Pulmonary artery endothelial cell (primary cell): ENCODE data around the gene B3GALT4. TPM values are rescaled to one million over a fixed set of nuclear protein-coding genes. Genes with fewer than 3 reads are reported as not detected.
"Not testable (repeated sequence)": the region's sequence is repeated elsewhere in the genome, so short reads cannot be mapped to it uniquely, and the experiment has no call there.

Experiments
- DNase-seq: peaks from one replicate; pipeline ENCODE4 v3.0.0-alpha.2; 2011; ENCODE audit warnings: low read depth, low spot score
- total RNA-seq: library from RNA; depleted of rRNA; stranded (reverse); fragments of >200 nt; gene quantifications from 2 replicates; pipeline ENCODE4 v1.2.3, GENCODE V29; 2014

The B3GALT4 gene
- total RNA-seq, result 2.8 and 4.7 TPM in 2 replicates

GRCh38 chr6:33276864-33277662, at the start of gene B3GALT4:
Gene B3GALT4 (plus strand): TSS chr6:33277123. CDS start chr6:33277420, 297 bp downstream.
- DNase-seq, result no peak

DNA sequence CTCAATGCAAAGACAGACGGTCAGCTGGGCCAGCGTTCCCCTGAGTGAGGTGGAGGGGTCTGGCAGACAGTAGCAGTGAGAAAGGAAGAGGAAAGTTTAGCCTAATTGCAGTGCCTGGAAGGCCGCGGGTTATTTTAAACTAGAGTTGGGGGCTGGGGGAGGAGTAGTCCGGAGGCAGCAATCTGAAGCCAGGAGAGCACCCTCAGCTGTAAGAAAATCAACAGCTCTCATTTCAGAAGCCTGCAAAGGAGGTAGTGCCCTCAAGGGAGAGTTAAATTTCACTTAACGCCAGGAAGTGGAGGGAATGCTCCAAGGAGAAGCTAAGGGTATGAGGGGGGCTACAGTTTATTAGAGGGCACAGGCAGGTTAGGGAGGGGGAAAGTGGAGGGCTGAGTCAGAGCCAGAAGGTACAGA, 41.7 kb upstream of the B3GALT4 start:
- no peak for DNase-seq

- DNase-seq, result no peak
Measured at GRCh38 chr6:33236328-33236727, 40.6 kb upstream of the B3GALT4 start.

GRCh38 chr6:33236852-33237251, 40.1 kb upstream of the B3GALT4 start:
- no peak for DNase-seq

- no peak for DNase-seq
Measured at GRCh38 chr6:33237741-33238140, 39.2 kb upstream of the B3GALT4 start.

DNA sequence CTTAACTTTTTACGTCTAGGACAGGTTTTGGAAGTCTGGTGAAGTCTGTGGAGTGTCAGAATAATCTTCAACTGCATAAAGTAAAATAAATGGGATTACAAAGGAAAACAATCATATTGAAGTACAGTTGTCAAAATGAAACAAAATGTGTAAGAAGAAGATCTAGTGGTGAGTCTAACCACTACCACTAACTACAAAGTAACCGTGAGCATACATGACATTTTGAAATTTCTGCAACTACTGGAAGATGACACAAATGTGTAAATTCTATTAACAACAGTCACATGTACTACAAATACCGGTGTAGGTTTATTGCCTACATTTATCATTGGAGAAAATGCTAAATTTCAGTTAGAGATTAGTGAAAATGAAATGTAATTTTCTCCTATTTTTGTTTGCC, 35.0 kb upstream of the B3GALT4 start:
- DNase-seq, result no peak

DNA sequence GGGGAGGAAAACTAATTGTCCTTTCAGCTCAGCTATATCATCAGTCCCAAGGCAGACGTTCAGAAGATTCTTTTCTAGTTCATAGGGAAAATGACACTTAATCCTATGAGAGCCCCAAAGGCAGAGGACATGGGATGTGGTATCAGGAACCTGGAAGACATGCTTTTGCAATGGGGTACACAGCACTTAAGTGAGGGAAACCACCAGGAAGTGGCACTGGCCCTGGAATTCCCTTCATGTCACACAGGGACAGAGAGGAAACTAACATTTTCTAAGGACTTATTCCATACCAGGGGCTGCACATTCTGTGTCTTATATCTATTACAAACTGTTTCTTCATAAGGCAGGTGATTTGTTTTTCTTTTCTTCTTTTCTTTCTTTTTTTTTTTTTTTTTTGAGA, 33.4 kb upstream of the B3GALT4 start:
- no peak for DNase-seq

DNA sequence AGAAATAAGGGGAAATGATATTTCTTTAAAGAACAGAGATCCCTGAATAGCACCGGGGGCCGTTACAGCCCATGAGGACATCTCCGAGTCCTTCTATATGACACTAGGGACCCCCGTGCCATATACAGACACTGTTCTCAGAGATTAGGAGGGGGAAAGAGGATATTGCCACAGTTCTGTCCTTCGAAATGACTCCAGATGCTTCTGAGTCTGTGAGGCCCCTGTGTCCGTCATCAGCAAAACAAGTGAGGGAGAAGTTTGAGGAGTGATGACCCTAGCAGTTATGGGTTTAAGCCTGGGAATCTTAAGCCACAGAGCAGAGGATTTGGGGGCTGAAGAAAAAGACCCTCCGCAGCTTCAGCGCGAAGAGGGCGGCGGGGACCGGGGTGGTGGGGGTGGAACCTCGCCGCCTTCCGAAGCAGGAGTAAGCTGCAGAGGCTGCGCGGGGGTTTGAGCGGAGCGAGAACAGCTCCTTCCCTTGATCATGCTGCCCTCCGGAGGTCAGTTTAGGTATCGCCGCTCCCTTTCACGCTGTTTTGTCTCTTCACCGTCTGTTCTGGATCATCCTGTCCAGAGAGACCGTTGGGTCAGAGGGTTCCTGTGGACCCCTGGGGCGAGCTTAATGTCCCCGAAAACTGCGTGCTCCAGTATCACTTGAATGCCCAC, 28.8 kb upstream of the B3GALT4 start:
- peak; percentile 40 for DNase-seq

DNA sequence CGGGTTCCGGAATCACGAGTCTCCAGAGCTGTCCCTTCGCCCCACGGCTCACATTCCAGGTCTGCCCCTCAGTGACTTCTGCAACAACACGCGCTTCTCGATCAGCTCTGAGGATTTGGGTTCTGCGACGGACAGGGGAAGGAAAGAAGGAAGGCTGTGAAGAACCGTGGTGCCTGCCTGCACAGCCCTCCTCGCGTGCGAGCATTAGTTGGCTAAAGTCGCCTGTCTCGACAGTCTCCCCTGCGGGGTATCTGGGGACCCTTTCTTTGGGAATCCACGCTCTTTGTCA, 28.3 kb upstream of the B3GALT4 start:
- DNase-seq, result no peak

DNA sequence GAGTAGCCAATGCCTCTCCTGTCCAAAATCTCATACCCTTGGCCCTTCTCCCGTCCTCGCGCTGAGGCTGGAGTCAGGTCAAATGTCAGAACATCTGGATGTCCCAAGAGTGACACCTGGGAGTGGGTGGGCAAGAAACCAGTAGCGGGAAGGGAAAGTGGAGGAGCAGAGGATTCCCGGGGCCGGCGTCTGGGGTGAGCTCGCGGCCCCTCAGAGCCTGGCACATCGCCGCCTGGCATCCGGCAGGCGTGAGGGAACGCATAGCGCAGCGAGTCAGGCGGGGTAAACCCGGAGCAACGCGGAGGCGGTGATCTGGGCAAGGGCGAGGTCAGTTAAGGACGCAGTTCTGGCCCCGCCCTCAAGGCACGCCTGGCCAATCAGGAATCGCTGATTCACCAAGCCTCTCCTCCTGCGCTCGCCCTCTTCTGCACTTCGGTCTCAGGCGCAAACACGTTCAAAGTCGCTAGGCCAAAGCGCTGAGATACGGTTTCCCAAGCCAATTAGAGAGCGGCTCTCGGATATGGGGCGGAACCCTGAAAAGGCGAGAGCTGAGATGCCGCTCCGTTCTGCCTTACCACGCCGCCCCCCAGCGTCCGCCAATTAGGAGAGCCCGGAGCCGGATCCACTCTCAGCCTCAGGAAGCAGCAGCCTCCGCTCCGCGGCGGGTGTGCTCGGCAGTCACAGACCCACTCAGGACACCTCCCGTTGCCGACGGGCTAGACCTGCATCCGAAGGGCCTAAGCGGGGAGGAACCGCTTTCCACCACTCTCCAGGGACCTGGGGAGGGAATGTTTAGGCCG, 27.8 kb upstream of the B3GALT4 start:
- peak; percentile 98 for DNase-seq

DNA sequence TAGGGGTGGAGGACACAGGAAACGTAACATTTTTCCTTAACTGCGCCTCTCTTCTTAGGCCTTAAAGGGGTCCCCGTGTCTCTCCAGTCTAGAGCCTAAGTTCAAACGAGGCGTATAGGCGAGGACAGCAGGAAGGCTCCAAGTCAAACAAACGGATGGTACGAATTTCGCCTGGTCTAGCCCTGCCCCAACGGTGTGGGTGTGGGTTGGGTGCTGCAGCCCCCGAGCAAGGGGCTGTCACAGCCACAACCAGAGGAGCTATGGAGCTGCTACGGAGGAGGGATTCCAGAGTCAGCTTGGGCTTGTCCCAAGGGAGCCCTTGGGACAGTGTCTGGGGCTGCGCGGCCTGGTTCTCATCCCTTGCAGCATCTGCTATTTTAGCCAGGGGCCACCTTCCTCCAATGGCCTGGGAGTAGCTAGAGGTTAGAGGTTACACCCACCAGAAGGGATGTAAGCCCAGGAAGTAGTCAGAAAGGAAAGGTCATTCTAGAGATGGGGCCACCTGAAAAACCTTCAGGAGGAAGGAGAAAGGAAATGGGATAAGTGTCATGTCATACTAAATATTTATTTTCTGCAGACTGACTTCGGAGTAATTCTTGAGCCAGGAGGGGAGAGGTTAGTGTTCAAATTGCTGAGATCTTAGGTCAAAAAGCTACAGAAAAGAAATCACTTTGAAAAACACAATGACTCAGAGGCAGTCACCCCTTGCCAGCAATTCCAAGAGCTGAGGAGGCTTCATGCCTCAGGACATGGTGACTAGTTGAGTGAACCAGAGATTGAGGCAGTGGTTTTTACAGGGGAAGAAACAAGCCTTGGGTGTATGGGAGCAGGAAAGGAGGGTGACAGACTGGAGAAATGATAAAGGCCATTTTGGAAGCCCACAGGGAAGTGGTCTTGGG, 26.9 kb upstream of the B3GALT4 start:
- DNase-seq, result peak; percentile 37

DNA sequence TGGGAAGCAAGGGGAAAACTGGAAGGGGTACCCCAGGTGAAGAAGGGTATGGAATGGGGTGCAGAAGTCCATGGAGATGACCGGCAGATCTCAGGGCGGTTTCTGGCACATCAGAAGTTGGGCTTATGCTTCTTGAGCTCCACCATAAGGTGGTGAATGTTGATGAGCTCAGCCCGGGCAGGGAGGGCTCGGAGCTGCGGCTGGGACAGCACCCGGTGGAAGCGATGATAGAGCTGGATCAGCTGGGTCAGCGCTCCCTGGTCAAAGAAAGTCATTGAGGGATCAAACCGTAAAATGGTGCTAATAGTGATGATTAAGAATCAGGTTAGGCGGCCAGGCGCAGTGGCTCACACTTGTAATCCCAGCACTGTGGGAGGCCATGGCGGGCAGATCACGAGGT, 26.2 kb upstream of the B3GALT4 start:
- no peak for DNase-seq

DNA sequence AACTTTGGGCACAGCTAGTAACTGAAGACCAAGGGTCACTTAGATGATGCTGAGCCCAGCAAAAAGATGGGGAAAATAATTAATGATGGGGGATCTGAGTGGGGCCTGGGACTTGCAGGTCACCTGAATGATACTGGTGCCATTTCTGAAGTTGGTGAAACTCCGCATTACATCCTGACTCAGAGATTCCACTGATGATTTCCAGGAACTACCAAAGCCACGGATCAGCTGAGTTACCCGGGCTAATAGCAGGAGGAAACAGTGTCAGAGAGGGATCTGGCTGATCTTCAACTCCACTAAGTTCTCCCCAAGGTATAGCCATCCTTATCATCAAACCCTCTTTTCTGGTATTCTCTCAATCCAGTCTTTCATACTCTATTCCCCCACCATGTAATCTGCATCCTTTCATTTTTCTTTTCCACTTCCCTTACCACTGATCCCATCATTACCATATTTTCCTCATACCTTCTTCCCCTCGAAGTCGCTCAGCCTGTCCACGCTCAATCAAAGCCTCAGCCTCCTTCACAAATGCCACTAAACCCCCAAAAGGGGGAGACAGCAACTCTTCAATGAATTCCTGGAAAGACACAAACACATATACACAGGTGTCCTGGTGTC, 25.4 kb upstream of the B3GALT4 start:
- no peak for DNase-seq

DNA sequence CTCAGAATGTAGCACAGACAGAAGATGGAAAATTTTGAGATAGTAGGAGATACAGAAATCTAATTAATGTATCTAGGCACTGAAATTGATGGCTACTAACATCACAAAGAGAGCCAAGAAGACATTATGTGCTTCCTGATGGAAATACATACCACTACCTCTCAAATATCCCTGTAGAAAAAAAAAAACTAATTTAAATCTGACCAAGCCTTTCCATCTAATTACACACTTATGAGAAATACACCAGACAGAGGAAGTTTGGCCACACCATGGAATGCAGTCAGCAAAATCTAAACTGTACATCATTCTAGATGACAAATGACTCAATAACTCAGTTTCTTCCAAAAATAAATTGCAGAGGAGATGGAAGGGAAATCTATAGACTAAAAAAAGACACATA, 24.2 kb upstream of the B3GALT4 start:
- DNase-seq, result no peak

DNA sequence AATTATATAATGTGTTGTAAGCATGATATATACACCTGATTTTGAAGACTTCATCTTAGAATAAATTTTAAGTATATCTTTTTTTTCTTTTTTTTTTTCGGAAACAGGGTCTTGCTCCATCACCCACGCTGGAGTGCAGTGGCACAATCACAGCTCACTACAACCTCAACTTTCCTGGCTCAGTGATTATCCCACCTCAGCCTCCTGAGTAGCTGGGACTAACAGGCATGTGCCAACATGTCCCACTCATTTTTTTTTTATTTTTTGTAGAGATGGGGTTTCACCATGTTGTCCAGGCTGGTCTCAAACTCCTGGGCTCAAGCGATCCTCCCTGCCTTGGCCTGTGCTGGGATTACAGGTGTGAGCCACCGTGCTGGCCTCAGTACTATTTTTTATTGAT, 22.3 kb upstream of the B3GALT4 start:
- DNase-seq, result no peak

DNA sequence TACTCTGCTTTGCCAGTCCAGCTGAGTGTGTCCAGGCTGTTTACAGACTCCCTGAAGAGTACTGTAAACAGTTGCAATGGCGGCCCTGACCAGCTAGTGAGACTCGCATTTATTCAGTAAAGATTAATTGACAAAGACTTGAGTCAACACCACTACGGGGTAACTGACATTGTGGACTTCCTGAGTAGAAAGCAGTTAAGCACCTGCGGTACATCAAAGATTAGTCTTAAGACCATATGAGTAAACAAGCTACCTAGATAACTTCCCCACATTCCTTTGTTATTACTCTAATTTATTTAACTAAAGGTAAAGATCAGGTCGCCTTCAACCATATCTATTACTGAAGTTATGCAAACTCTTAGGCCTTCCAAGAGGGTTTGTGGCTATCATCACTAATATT, 17.9 kb upstream of the B3GALT4 start:
- DNase-seq, result no peak

DNA sequence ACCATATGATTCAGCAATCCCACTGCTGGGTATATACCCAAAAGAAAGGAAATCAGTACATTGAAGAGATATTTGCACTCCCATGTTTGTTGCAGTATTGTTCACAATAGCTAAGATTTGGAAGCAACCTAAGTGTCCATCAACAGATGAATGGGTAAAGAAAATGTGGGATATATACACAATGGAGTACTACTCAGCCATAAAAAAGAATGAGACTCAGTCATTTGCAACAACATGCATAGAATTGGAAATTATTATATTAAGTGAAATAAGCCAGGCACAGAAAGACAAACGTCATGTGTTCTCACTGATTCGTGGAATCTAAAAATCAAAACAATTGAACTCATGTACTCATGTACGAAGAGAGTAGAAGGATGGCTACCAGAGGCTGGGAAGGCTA, 14.4 kb upstream of the B3GALT4 start:
- DNase-seq, result not testable (repeated sequence)

DNA sequence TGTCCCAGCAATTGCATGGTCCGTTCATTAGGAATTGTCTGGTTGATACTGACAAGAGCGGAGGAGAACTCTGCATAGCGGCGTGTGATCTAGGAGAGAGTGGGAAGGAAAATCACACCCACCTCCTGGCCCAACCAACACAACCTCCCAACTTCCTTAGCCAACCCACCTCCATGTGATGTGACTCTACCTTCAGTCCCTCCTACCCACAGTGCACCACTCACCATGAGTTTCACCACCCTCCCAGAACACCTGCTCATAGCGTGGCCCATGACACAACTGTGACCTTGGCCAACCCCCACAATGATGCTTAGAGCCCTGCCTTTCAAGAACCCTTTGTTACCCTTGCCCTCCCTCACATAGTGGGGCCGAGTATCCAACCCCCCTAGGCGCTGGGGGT, 12.9 kb upstream of the B3GALT4 start:
- DNase-seq, result no peak

GRCh38 chr6:33271117-33271467, 5.8 kb upstream of the B3GALT4 start:
- DNase-seq, result no peak

- peak; percentile 99 for DNase-seq
Measured at GRCh38 chr6:33271468-33272274, 5.3 kb upstream of the B3GALT4 start, which contains the start of the genes RPS18 and VPS52. Gene RPS18 (plus strand): TSS chr6:33272075. CDS start chr6:33272120, 45 bp downstream. Gene VPS52 (minus strand): TSS chr6:33271876. CDS start chr6:33271675, 201 bp downstream.
